Ovary (tissue), 3 donors: Measurements from ENCODE around the gene DIS3L.

Source experiments
- EP300 ChIP-seq: sonication (generic); formaldehyde crosslinking; IDR thresholded peaks from one replicate; pipeline ENCODE4 v1.6.1; 2017; ENCODE audit warnings: antibody characterized with exemption
- POLR2A ChIP-seq: fragments of 450-650 bp; IDR thresholded peaks from one replicate; pipeline ENCODE4 v1.6.1; 2017; ENCODE audit warnings: antibody characterized with exemption, mild to moderate bottlenecking, moderate library complexity
- TF ChIP-seq, protein P1 (sequence below), 3 donors: fragments of 450-650 bp in 2 of 3; fragments of 200-600 bp in 1 of 3; IDR thresholded peaks; one replicate each; pipeline versions ENCODE4 v1.5.1 to v1.8.0; 2016 to 2022; ENCODE audit warnings: antibody characterized with exemption in 3 of 3, mild to moderate bottlenecking in 1 of 3
- donor health status: DM: no; HTN: no; CAD: no.

- TF ChIP-seq EP300, result no peak
- TF ChIP-seq, protein P1, sequence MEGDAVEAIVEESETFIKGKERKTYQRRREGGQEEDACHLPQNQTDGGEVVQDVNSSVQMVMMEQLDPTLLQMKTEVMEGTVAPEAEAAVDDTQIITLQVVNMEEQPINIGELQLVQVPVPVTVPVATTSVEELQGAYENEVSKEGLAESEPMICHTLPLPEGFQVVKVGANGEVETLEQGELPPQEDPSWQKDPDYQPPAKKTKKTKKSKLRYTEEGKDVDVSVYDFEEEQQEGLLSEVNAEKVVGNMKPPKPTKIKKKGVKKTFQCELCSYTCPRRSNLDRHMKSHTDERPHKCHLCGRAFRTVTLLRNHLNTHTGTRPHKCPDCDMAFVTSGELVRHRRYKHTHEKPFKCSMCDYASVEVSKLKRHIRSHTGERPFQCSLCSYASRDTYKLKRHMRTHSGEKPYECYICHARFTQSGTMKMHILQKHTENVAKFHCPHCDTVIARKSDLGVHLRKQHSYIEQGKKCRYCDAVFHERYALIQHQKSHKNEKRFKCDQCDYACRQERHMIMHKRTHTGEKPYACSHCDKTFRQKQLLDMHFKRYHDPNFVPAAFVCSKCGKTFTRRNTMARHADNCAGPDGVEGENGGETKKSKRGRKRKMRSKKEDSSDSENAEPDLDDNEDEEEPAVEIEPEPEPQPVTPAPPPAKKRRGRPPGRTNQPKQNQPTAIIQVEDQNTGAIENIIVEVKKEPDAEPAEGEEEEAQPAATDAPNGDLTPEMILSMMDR (IDR thresholded peaks at IDR 0.05), result no peak
- no peak for TF ChIP-seq POLR2A
Observed at GRCh38 chr15:66327736-66328135, 34.4 kb downstream of the DIS3L start.
